Neuronal stem cell (in vitro differentiated cells): Measurements from ENCODE around the gene LPAR5.
"Not testable (repeated sequence)": the region's sequence is repeated elsewhere in the genome, so short reads cannot be mapped to it uniquely, and the experiment has no call there.

Experiments
- DNase-seq: peaks from one replicate; pipeline ENCODE4 v3.0.0-alpha.2; 2013; ENCODE audit warnings: low spot score
- H2AFZ ChIP-seq: one replicate; pipeline ENCODE4 v1.6.1; 2013; ENCODE audit warnings: mild to moderate bottlenecking, low read length, inconsistent platforms
- H2AK5ac ChIP-seq: 2 replicates; pipeline ENCODE4 v1.6.1; 2013; ENCODE audit warnings: low read depth, mild to moderate bottlenecking, inconsistent platforms, low read length, moderate library complexity, mixed read lengths
- H2BK120ac ChIP-seq: 2 replicates; pipeline ENCODE4 v1.6.1; 2013; ENCODE audit warnings: low read depth, mild to moderate bottlenecking, inconsistent platforms, low read length, moderate library complexity, mixed read lengths
- H2BK12ac ChIP-seq: one replicate; pipeline ENCODE4 v1.6.1; 2013; ENCODE audit warnings: low read length, inconsistent platforms
- H2BK15ac ChIP-seq: 2 replicates; pipeline ENCODE4 v1.6.1; 2013; ENCODE audit warnings: mild to moderate bottlenecking, low read length, inconsistent platforms, mixed read lengths
- H2BK5ac ChIP-seq: one replicate; pipeline ENCODE4 v1.6.1; 2013; ENCODE audit warnings: inconsistent platforms, mild to moderate bottlenecking, low read length, moderate library complexity
- H3K14ac ChIP-seq: one replicate; pipeline ENCODE4 v1.6.1; 2013; ENCODE audit warnings: low read length, inconsistent platforms
- H3K18ac ChIP-seq: 2 replicates; pipeline ENCODE4 v1.6.1; 2013; ENCODE audit warnings: low read length, inconsistent platforms
- H3K23ac ChIP-seq: 2 replicates; pipeline ENCODE4 v1.6.1; 2013; ENCODE audit warnings: low read depth, mild to moderate bottlenecking, mixed read lengths, low read length, inconsistent platforms; ENCODE audit not compliant: poor library complexity
- H3K27ac ChIP-seq: replicated peaks from 3 replicates; pipeline ENCODE4 v1.5.1; 2013; ENCODE audit warnings: low read length, inconsistent platforms
- H3K27me3 ChIP-seq, 3 experiments: 2 replicates each; pipeline ENCODE4 v1.6.1; 2013; ENCODE audit warnings: low read length in 3 of 3, mild to moderate bottlenecking in 2 of 3, inconsistent platforms in 1 of 3, low read depth in 1 of 3, mixed read lengths in 1 of 3, moderate library complexity in 1 of 3; ENCODE audit not compliant: control insufficient read depth in 3 of 3, insufficient read depth in 3 of 3
- H3K36me3 ChIP-seq, 2 donors: replicated peaks in 1 of 2; 2 replicates each; pipeline ENCODE4 v1.6.1; 2013; ENCODE audit warnings: low read length in 2 of 2; ENCODE audit not compliant: control insufficient read depth in 2 of 2, insufficient read depth in 2 of 2
- H3K4ac ChIP-seq: 2 replicates; pipeline ENCODE4 v1.6.1; 2013; ENCODE audit warnings: inconsistent platforms, mild to moderate bottlenecking, low read length, moderate library complexity
- H3K4me1 ChIP-seq, 2 donors: 1 replicate in 1 of 2; 2 replicates in 1 of 2; pipeline ENCODE4 v1.6.1; 2013; ENCODE audit warnings: low read length in 2 of 2, low read depth in 1 of 2; ENCODE audit not compliant: control insufficient read depth in 2 of 2, insufficient read depth in 1 of 2
- H3K4me2 ChIP-seq: one replicate; pipeline ENCODE4 v1.6.1; 2013; ENCODE audit warnings: mild to moderate bottlenecking, low read length, inconsistent platforms; ENCODE audit not compliant: insufficient read depth, poor library complexity, severe bottlenecking
- H3K4me3 ChIP-seq, 2 donors: 2 replicates each; pipeline ENCODE4 v1.5.1; 2013; ENCODE audit warnings: low read length in 2 of 2, mild to moderate bottlenecking in 2 of 2, inconsistent platforms in 1 of 2, moderate library complexity in 1 of 2
- H3K79me1 ChIP-seq: one replicate; pipeline ENCODE4 v1.6.1; 2013; ENCODE audit warnings: low read depth, mild to moderate bottlenecking, inconsistent platforms, low read length, moderate library complexity
- H3K9ac ChIP-seq: one replicate; pipeline ENCODE4 v1.6.1; 2013; ENCODE audit warnings: mild to moderate bottlenecking, low read depth, low read length, inconsistent platforms; ENCODE audit not compliant: poor library complexity
- H3K9me3 ChIP-seq, 2 donors: replicated peaks in 1 of 2; 2 replicates each; pipeline versions ENCODE3 to v1.6.1; 2013; ENCODE audit warnings: low read length in 2 of 2, mild to moderate bottlenecking in 2 of 2, inconsistent platforms in 1 of 2, low read depth in 1 of 2, mixed read lengths in 1 of 2, moderate library complexity in 1 of 2; ENCODE audit not compliant: control insufficient read depth in 2 of 2, insufficient read depth in 1 of 2
- H4K8ac ChIP-seq: one replicate; pipeline ENCODE4 v1.6.1; 2013; ENCODE audit warnings: low read depth, mild to moderate bottlenecking, inconsistent platforms, low read length, moderate library complexity
- H4K91ac ChIP-seq: one replicate; pipeline ENCODE4 v1.6.1; 2013; ENCODE audit warnings: low read length, low read depth, mild to moderate bottlenecking, inconsistent platforms; ENCODE audit not compliant: poor library complexity
- WGBS, 2 donors: extraction: QIAGEN DNeasy Blood & Tissue Kit; methylation state at CpG; one replicate each; pipeline ENCODE4 v1.1.7; 2013; ENCODE audit warnings: missing lambda C conversion rate in 2 of 2, mixed read lengths in 1 of 2; ENCODE audit not compliant: insufficient read length in 2 of 2, insufficient replicate concordance in 1 of 2; ENCODE audit errors: extremely low coverage in 2 of 2; 5-methylcytosine and 5-hydroxymethylcytosine counted together

The LPAR5 gene

GRCh38 chr12:6586569-6586968 is 49.2 kb downstream of the LPAR5 start:
- not testable (repeated sequence) for H3K14ac ChIP-seq, H3K27ac ChIP-seq, H2BK120ac ChIP-seq, H3K9me3 ChIP-seq, H4K8ac ChIP-seq, H4K91ac ChIP-seq, H3K79me1 ChIP-seq, H3K27me3 ChIP-seq, H3K4me2 ChIP-seq, H3K18ac ChIP-seq, H3K9ac ChIP-seq, H2BK15ac ChIP-seq, H3K4me1 ChIP-seq, H2AK5ac ChIP-seq, H3K4ac ChIP-seq, H2BK12ac ChIP-seq, DNase-seq, H3K4me3 ChIP-seq, H2AFZ ChIP-seq, H2BK5ac ChIP-seq, H3K23ac ChIP-seq
- no CpG with 5 or more reads among the region's 8 CpGs for WGBS, 2 donors
- H3K36me3 ChIP-seq: peaks cover 59 to 98% of the 10 kb centered on the region in 2 donors

GRCh38 chr12:6584293-6584692 is 51.5 kb downstream of the LPAR5 start:
- H3K36me3 ChIP-seq: peaks cover 64 to 94% of the 10 kb centered on the region in 2 donors
- DNase-seq: no peak
- no peak overlapping the region for H3K27ac ChIP-seq

GRCh38 chr12:6582959-6583358 is 52.8 kb downstream of the LPAR5 start:
- Histone ChIP-seq H2BK5ac (no peak overlapping the region), H3K4me1 (no peaks in the 10 kb centered on the region), H3K14ac (no peak overlapping the region), H2AFZ (no peak overlapping the region), H2BK12ac (no peak overlapping the region), H3K4me2 (no peak overlapping the region), H4K8ac (no peak overlapping the region), H3K9me3 (no peaks in the 10 kb centered on the region), H3K23ac (no peak overlapping the region), H3K4me3 (no peak overlapping the region), H2BK120ac (no peak overlapping the region), H3K79me1 (peaks cover 2% of the 10 kb centered on the region), H3K18ac (no peak overlapping the region), H3K27ac (no peak overlapping the region), H2AK5ac (no peak overlapping the region), H3K36me3 (peaks cover 65 to 93% of the 10 kb centered on the region in 2 donors), H3K9ac (no peak overlapping the region), H4K91ac (no peak overlapping the region), H3K27me3 (no peaks in the 10 kb centered on the region), H3K4ac (no peak overlapping the region), H2BK15ac (no peak overlapping the region)
- WGBS, 2 donors: no CpG with 5 or more reads among the region's 12 CpGs
- DNase-seq: no peak

More at GRCh38 chr12:6584293-6584692, 51.5 kb downstream of the LPAR5 start:
- Histone ChIP-seq H2BK12ac (no peak overlapping the region), H3K4me3 (no peak overlapping the region), H2AFZ (no peak overlapping the region), H2BK120ac (no peak overlapping the region), H4K91ac (no peak overlapping the region), H4K8ac (no peak overlapping the region), H3K18ac (no peak overlapping the region), H3K14ac (no peak overlapping the region), H2AK5ac (no peak overlapping the region), H3K4me2 (no peak overlapping the region), H3K27me3 (no peaks in the 10 kb centered on the region), H2BK15ac (no peak overlapping the region), H3K9me3 (no peaks in the 10 kb centered on the region), H3K9ac (no peak overlapping the region), H3K4ac (no peak overlapping the region), H3K79me1 (peaks cover 2% of the 10 kb centered on the region), H3K23ac (no peak overlapping the region), H2BK5ac (no peak overlapping the region), H3K4me1 (no peaks in the 10 kb centered on the region)
- no CpG with 5 or more reads among the region's 10 CpGs for WGBS, 2 donors

- no peak overlapping the region for H3K4ac ChIP-seq
- no peak overlapping the region for H3K4me3 ChIP-seq
- no peak overlapping the region for H3K14ac ChIP-seq
- no peak overlapping the region for H2BK120ac ChIP-seq
- H2BK15ac ChIP-seq: no peak overlapping the region
- H2BK12ac ChIP-seq: no peak overlapping the region
- H3K27me3 ChIP-seq: no peaks in the 10 kb centered on the region
- H3K36me3 ChIP-seq: peaks cover 65 to 93% of the 10 kb centered on the region in 2 donors
- H2BK5ac ChIP-seq: no peak overlapping the region
- no peak overlapping the region for H2AFZ ChIP-seq
- no peaks in the 10 kb centered on the region for H3K4me1 ChIP-seq
- no peak for DNase-seq
- H3K4me2 ChIP-seq: no peak overlapping the region
- no peak overlapping the region for H3K27ac ChIP-seq
- no peak overlapping the region for H3K9ac ChIP-seq
- H3K23ac ChIP-seq: no peak overlapping the region
- no peak overlapping the region for H3K18ac ChIP-seq
- no peak overlapping the region for H2AK5ac ChIP-seq
- H4K91ac ChIP-seq: no peak overlapping the region
- WGBS, 2 donors: no CpG with 5 or more reads among the region's 6 CpGs
- no peak overlapping the region for H4K8ac ChIP-seq
- no peaks in the 10 kb centered on the region for H3K9me3 ChIP-seq
- H3K79me1 ChIP-seq: no peaks in the 10 kb centered on the region
These were observed 53.6 kb downstream of the LPAR5 start for GRCh38 chr12:6582196-6582595.
